Esophagus muscularis mucosa (tissue), 4 donors: ENCODE data around the gene KRTAP12-1. TPM values are rescaled to one million over a fixed set of nuclear protein-coding genes. Genes with fewer than 3 reads are reported as not detected.

Experiments used
- DNase-seq: peaks from one replicate; pipeline ENCODE4 v3.0.0-alpha.2; 2017; ENCODE audit errors: extremely low spot score
- H3K27ac ChIP-seq, 4 donors: fragments of 200-600 bp; sonication (generic); replicated peaks in 1 of 4; 1 replicate in 3 of 4; 2 replicates in 1 of 4; pipeline ENCODE4 v1.5.1; 2016 to 2019; ENCODE audit warnings: mild to moderate bottlenecking in 1 of 4
- H3K27me3 ChIP-seq, 4 donors: fragments of 200-600 bp; sonication (generic); one replicate each; pipeline versions ENCODE4 v1.5.1 to v1.6.0; 2016 to 2019
- H3K36me3 ChIP-seq, 4 donors: fragments of 200-600 bp; sonication (generic); one replicate each; pipeline ENCODE4 v1.5.1; 2016 to 2019
- H3K4me1 ChIP-seq, 4 donors: fragments of 200-600 bp; sonication (generic); one replicate each; pipeline ENCODE4 v1.5.1; 2016 to 2019
- H3K4me3 ChIP-seq, 4 donors: fragments of 200-600 bp; sonication (generic); 1 replicate in 2 of 4; 2 replicates in 2 of 4; pipeline ENCODE4 v1.5.1; 2016 to 2019; ENCODE audit warnings: mild to moderate bottlenecking in 4 of 4, moderate library complexity in 1 of 4
- H3K9me3 ChIP-seq, 4 donors: fragments of 200-600 bp; sonication (generic); 1 replicate in 3 of 4; 2 replicates in 1 of 4; pipeline ENCODE4 v1.5.1; 2016 to 2019
- CTCF ChIP-seq, 3 experiments: fragments of 200-600 bp in 2 of 3; fragments of 450-650 bp in 1 of 3; sonication (generic) in 2 of 3; IDR thresholded peaks; one replicate each; pipeline ENCODE4 v1.5.1; 2017 to 2019; ENCODE audit warnings: antibody characterized with exemption in 3 of 3, mild to moderate bottlenecking in 2 of 3, moderate library complexity in 1 of 3
- EP300 ChIP-seq: sonication (generic); formaldehyde crosslinking; IDR thresholded peaks from one replicate; pipeline ENCODE4 v1.6.1; 2017; ENCODE audit warnings: antibody characterized with exemption
- POLR2A ChIP-seq: fragments of 450-650 bp; IDR thresholded peaks from one replicate; pipeline ENCODE4 v1.6.1; 2017; ENCODE audit warnings: antibody characterized with exemption, moderate library complexity, mild to moderate bottlenecking, low read depth
- POLR2AphosphoS5 ChIP-seq, 2 donors: sonication (generic); formaldehyde crosslinking; IDR thresholded peaks; one replicate each; pipeline ENCODE4 v1.6.1; 2017; ENCODE audit warnings: antibody characterized with exemption in 2 of 2
- WGBS: methylation state at CpG from one replicate; pipeline ENCODE4 v1.1.5; 2018; 5-methylcytosine and 5-hydroxymethylcytosine counted together
- intact Hi-C: fragments of 100-400 bp; cut with DNase I; formaldehyde crosslinking; loops from one replicate; pipeline ENCODE4 v1.15.1; 2023
- total RNA-seq, 4 donors: library from RNA; depleted of rRNA; stranded (reverse); fragments of >200 nt; gene quantifications; one replicate each; pipeline versions ENCODE4 v1.1.0 to v1.2.1, GENCODE V29; 2016

The KRTAP12-1 gene
- total RNA-seq, 4 donors from 2014 or later: not detected

GRCh38 chr21:44710294-44710665, 28.3 kb upstream of the KRTAP12-1 start:
- H3K27ac ChIP-seq: no peak overlapping the region
- TF ChIP-seq EP300 (no peak), POLR2AphosphoS5 (IDR thresholded peaks at IDR 0.05) (no peak), CTCF (IDR thresholded peaks at IDR 0.05) (no peak), POLR2A (no peak)
- H3K36me3 ChIP-seq: no peaks in the 10 kb centered on the region
- intact Hi-C loops: no loop called here
- H3K4me1 ChIP-seq: peaks cover 2 to 45% (median 24%) of the 10 kb centered on the region in 4 donors
- peaks cover 8 to 90% (median 60%) of the 10 kb centered on the region in 4 donors for H3K27me3 ChIP-seq
- no peaks in the 10 kb centered on the region for H3K9me3 ChIP-seq
- WGBS: 8% methylated on average over 10 of the region's 17 CpGs
- H3K4me3 ChIP-seq: no peak overlapping the region
- DNase-seq: no peak

GRCh38 chr21:44709426-44710293, 27.7 kb upstream of the KRTAP12-1 start:
- Histone ChIP-seq H3K4me3 (peak overlapping the region in 1 of 4 donors; percentile 7), H3K36me3 (no peaks in the 10 kb centered on the region), H3K27ac (no peak overlapping the region), H3K27me3 (peaks cover 8 to 92% (median 60%) of the 10 kb centered on the region in 4 donors), H3K9me3 (no peaks in the 10 kb centered on the region), H3K4me1 (peaks cover 2 to 45% (median 24%) of the 10 kb centered on the region in 4 donors)
- 9% methylated on average over 31 of the region's 45 CpGs for WGBS
- intact Hi-C loops: no loop called here
- TF ChIP-seq EP300 (no peak), POLR2A (no peak)
- DNase-seq: no peak

GRCh38 chr21:44708866-44709425, 27.0 kb upstream of the KRTAP12-1 start:
- WGBS: 32% methylated on average over 5 of the region's 25 CpGs
- H3K27me3 ChIP-seq: peaks cover 8 to 94% (median 63%) of the 10 kb centered on the region in 4 donors
- H3K36me3 ChIP-seq: no peaks in the 10 kb centered on the region
- peaks cover 2 to 45% (median 24%) of the 10 kb centered on the region in 4 donors for H3K4me1 ChIP-seq
- no peak overlapping the region for H3K27ac ChIP-seq
- no peak for DNase-seq
- TF ChIP-seq POLR2A: no peak
- no peak for TF ChIP-seq EP300
- TF ChIP-seq POLR2AphosphoS5 (IDR thresholded peaks at IDR 0.05): no peak
- no peak for TF ChIP-seq CTCF (IDR thresholded peaks at IDR 0.05)
- H3K9me3 ChIP-seq: no peaks in the 10 kb centered on the region
- no peak overlapping the region for H3K4me3 ChIP-seq
- intact Hi-C loops: no loop called here

- Histone ChIP-seq H3K9me3 (no peaks in the 10 kb centered on the region), H3K27ac (no peak overlapping the region), H3K4me3 (no peak overlapping the region), H3K36me3 (no peaks in the 10 kb centered on the region), H3K4me1 (peaks cover 2 to 45% (median 24%) of the 10 kb centered on the region in 4 donors), H3K27me3 (peaks cover 8 to 94% (median 65%) of the 10 kb centered on the region in 4 donors)
- intact Hi-C loops: no loop called here
- WGBS: 8% methylated on average over 9 of the region's 13 CpGs
- TF ChIP-seq EP300 (no peak), CTCF (IDR thresholded peaks at IDR 0.05) (no peak), POLR2A (no peak), POLR2AphosphoS5 (IDR thresholded peaks at IDR 0.05) (no peak)
- DNase-seq: no peak
These were observed 26.4 kb upstream of the KRTAP12-1 start for GRCh38 chr21:44708213-44708865.
